Lung (tissue), 12 donors: ENCODE data around the gene ZFYVE28. TPM values are rescaled to one million over a fixed set of nuclear protein-coding genes. Genes with fewer than 3 reads are reported as not detected.

ENCODE experiments used
- ATAC-seq: fragments of 200-7000 bp; cut with Tn5 transposase; one replicate; pipeline ENCODE4 v1.9.1; 2020; ENCODE audit warnings: moderate number of reproducible peaks; ENCODE audit not compliant: insufficient read depth, low FRiP score
- DNase-seq, 3 donors: peaks; one replicate each; pipeline ENCODE4 v3.0.0-alpha.2; 2013 to 2017
- H3K27ac ChIP-seq, 2 donors: one replicate each; pipeline ENCODE4 v1.5.1; 2013; ENCODE audit warnings: mild to moderate bottlenecking in 2 of 2, moderate library complexity in 2 of 2, control low read depth in 1 of 2, inconsistent platforms in 1 of 2, low read depth in 1 of 2, low read length in 1 of 2
- H3K27me3 ChIP-seq, 3 donors: one replicate each; pipeline ENCODE4 v1.5.1; 2013; ENCODE audit warnings: low read length in 2 of 3; ENCODE audit not compliant: control insufficient read depth in 3 of 3, insufficient read depth in 3 of 3
- H3K36me3 ChIP-seq, 4 donors: one replicate each; pipeline ENCODE4 v1.5.1; 2013; ENCODE audit warnings: low read length in 4 of 4, mild to moderate bottlenecking in 1 of 4, moderate library complexity in 1 of 4; ENCODE audit not compliant: control insufficient read depth in 4 of 4, insufficient read depth in 4 of 4
- H3K4me1 ChIP-seq, 5 donors: one replicate each; pipeline ENCODE4 v1.5.1; 2013; ENCODE audit warnings: low read length in 5 of 5, mild to moderate bottlenecking in 2 of 5, moderate library complexity in 1 of 5; ENCODE audit not compliant: control insufficient read depth in 5 of 5, insufficient read depth in 5 of 5
- H3K4me3 ChIP-seq: one replicate; pipeline ENCODE4 v1.5.1; 2013; ENCODE audit warnings: mild to moderate bottlenecking, control low read depth, moderate library complexity
- H3K9ac ChIP-seq, 2 donors: one replicate each; pipeline ENCODE4 v1.5.1; 2013; ENCODE audit warnings: low read length in 2 of 2, control low read depth in 1 of 2; ENCODE audit not compliant: insufficient read depth in 1 of 2
- H3K9me3 ChIP-seq, 4 donors: one replicate each; pipeline ENCODE4 v1.5.1; 2013; ENCODE audit warnings: low read length in 3 of 4, mild to moderate bottlenecking in 1 of 4, moderate library complexity in 1 of 4; ENCODE audit not compliant: control insufficient read depth in 4 of 4, insufficient read depth in 3 of 4
- CTCF ChIP-seq: IDR thresholded peaks from 2 replicates; pipeline ENCODE4 v1.5.1; 2012; ENCODE audit warnings: mild to moderate bottlenecking; ENCODE audit errors: control extremely low read depth, extremely low read depth
- WGBS, 2 donors: extraction: QIAGEN DNeasy Blood & Tissue Kit; methylation state at CpG; one replicate each; pipeline ENCODE4 v1.1.7; 2013; 5-methylcytosine and 5-hydroxymethylcytosine counted together
- polyA plus RNA-seq, 2 donors: library from polyadenylated mRNA; stranded (reverse); fragments of 200-250 nt; gene quantifications; one replicate each; pipeline ENCODE4 v1.2.1, GENCODE V29; 2013
- total RNA-seq, 2 donors: library from RNA; depleted of rRNA in 1 of 2; stranded (reverse); fragments of >200 nt in 1 of 2; gene quantifications; one replicate each; pipeline ENCODE4 v1.2.1, GENCODE V29; 2014 to 2021
- donor health status: control.
- donor health status: control.
- donor health status: Bipolar disorder and iron deficiency.
- donor health status: healthy.
- donor health status: DM: yes; HTN: yes; CAD: no.

ZFYVE28 gene
- total and polyA plus RNA-seq, 4 donors = 6.8 to 10.3 (median 7.6) TPM

- H3K9ac ChIP-seq = no peak overlapping the region
- H3K4me3 ChIP-seq = no peak overlapping the region
- H3K27me3 ChIP-seq = no peaks in the 10 kb centered on the region
- no peaks in the 10 kb centered on the region for H3K4me1 ChIP-seq
- H3K27ac ChIP-seq = no peak overlapping the region
- H3K36me3 ChIP-seq = no peaks in the 10 kb centered on the region
- no peak for ATAC-seq
- DNase-seq = no peak
- no peaks in the 10 kb centered on the region for H3K9me3 ChIP-seq
- WGBS, 2 donors = 82 to 89% methylated on average over 25 of the region's 25 CpGs
- TF ChIP-seq CTCF = no peak
These were observed 33.7 kb upstream of the ZFYVE28 start for GRCh38 chr4:2451821-2452785.

GRCh38 chr4:2451036-2451520 lies 32.6 kb upstream of the ZFYVE28 start:
- ATAC-seq (no peak), DNase-seq (no peak)
- H3K36me3 ChIP-seq = no peaks in the 10 kb centered on the region
- 81 to 86% methylated on average over 10 of the region's 10 CpGs for WGBS, 2 donors
- H3K9me3 ChIP-seq = no peaks in the 10 kb centered on the region
- no peak overlapping the region for H3K4me3 ChIP-seq
- no peak for TF ChIP-seq CTCF
- H3K9ac ChIP-seq = no peak overlapping the region
- no peak overlapping the region for H3K27ac ChIP-seq
- no peaks in the 10 kb centered on the region for H3K4me1 ChIP-seq
- H3K27me3 ChIP-seq = no peaks in the 10 kb centered on the region

- TF ChIP-seq CTCF = no peak
- DNase-seq (no peak), ATAC-seq (no peak)
- WGBS, 2 donors = 88 to 90% methylated on average over 16 of the region's 16 CpGs
- no peaks in the 10 kb centered on the region for H3K9me3 ChIP-seq
- H3K27me3 ChIP-seq = no peaks in the 10 kb centered on the region
- H3K4me1 ChIP-seq = no peaks in the 10 kb centered on the region
- H3K36me3 ChIP-seq = no peaks in the 10 kb centered on the region
- H3K4me3 ChIP-seq = no peak overlapping the region
- H3K27ac ChIP-seq = no peak overlapping the region
- no peak overlapping the region for H3K9ac ChIP-seq
These were observed 32.1 kb upstream of the ZFYVE28 start for GRCh38 chr4:2450394-2451035.
